Thyroid gland (tissue), 4 donors: ENCODE data around the gene STIM1. TPM values are rescaled to one million over a fixed set of nuclear protein-coding genes. Genes with fewer than 3 reads are reported as not detected.

Experiments
- DNase-seq, 2 donors: peaks; one replicate each; pipeline ENCODE4 v3.0.0-alpha.2; 2019
- H3K27ac ChIP-seq, 3 donors: fragments of 200-600 bp; sonication (generic); 1 replicate in 2 of 3; 2 replicates in 1 of 3; pipeline ENCODE4 v1.5.1; 2016 to 2019; ENCODE audit warnings: mild to moderate bottlenecking in 1 of 3, moderate library complexity in 1 of 3
- H3K27me3 ChIP-seq: fragments of 200-600 bp; sonication (generic); one replicate; pipeline ENCODE4 v1.5.1; 2019
- H3K36me3 ChIP-seq, 2 donors: fragments of 200-600 bp; sonication (generic); one replicate each; pipeline ENCODE4 v1.5.1; 2016 to 2019
- H3K4me1 ChIP-seq, 2 donors: fragments of 200-600 bp; sonication (generic); one replicate each; pipeline ENCODE4 v1.5.1; 2017 to 2019
- H3K4me3 ChIP-seq, 3 donors: fragments of 200-600 bp; sonication (generic); replicated peaks in 1 of 3; 1 replicate in 2 of 3; 2 replicates in 1 of 3; pipeline ENCODE4 v1.5.1; 2016; ENCODE audit warnings: mild to moderate bottlenecking in 1 of 3
- H3K9me3 ChIP-seq: fragments of 200-600 bp; sonication (generic); one replicate; pipeline ENCODE4 v1.5.1; 2017
- CTCF ChIP-seq, 6 experiments: fragments of 200-600 bp in 3 of 6; fragments of 450-650 bp in 3 of 6; sonication (generic) in 3 of 6; IDR thresholded peaks; one replicate each; pipeline ENCODE4 v1.5.1; 2016 to 2019; ENCODE audit warnings: antibody characterized with exemption in 6 of 6, mild to moderate bottlenecking in 2 of 6, inconsistent platforms in 1 of 6, moderate library complexity in 1 of 6
- POLR2A ChIP-seq, 2 donors: fragments of 450-650 bp; IDR thresholded peaks; one replicate each; pipeline ENCODE4 v1.6.1; 2017; ENCODE audit warnings: antibody characterized with exemption in 2 of 2, mild to moderate bottlenecking in 2 of 2, moderate library complexity in 1 of 2
- WGBS, 2 donors: methylation state at CpG; one replicate each; pipeline ENCODE4 v1.1.5; 2017; 5-methylcytosine and 5-hydroxymethylcytosine counted together
- intact Hi-C: fragments of 100-400 bp; cut with DNase I; formaldehyde crosslinking; loops from one replicate; pipeline ENCODE4 v1.15.1; 2023
- total RNA-seq, 4 donors: library from RNA; depleted of rRNA; stranded (reverse); fragments of >200 nt; gene quantifications; one replicate each; pipeline ENCODE4 v1.2.3, GENCODE V29; 2016

STIM1 gene
- total RNA-seq, 4 donors from 2014 or later = 54.3 to 89.2 (median 71.0) TPM

DNA sequence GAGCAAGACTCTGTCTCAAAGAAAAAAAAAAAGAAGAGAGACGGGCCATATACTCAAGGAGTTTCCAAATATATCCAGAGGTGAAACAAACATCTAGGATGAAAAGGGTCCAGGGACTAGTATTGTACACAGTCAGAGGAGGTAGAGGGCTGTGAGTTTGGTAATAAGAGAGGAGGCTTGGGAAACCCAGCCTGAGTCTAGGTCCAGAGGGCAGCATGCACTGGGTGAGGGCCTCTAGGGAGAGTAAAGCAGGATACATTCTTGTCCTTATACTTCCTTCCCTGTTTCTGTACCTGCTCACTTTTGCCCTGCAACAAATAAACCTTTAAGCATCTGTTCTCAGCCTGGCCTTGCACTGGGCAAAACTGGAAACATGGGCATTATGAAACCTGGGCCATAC is 31.5 kb downstream of the STIM1 start:
- H3K4me1 ChIP-seq = peaks cover 5 to 20% of the 10 kb centered on the region in 2 donors
- no peaks in the 10 kb centered on the region for H3K27me3 ChIP-seq
- H3K4me3 ChIP-seq = no peak overlapping the region
- H3K36me3 ChIP-seq = no peaks in the 10 kb centered on the region
- no peaks in the 10 kb centered on the region for H3K9me3 ChIP-seq
- no peak for DNase-seq
- no peak overlapping the region for H3K27ac ChIP-seq
- no peak for TF ChIP-seq POLR2A (IDR thresholded peaks at IDR 0.05)
- no peak for TF ChIP-seq CTCF (IDR thresholded peaks at IDR 0.05)
- intact Hi-C loops = no loop called here
- 89 to 97% methylated on average over 1 of the region's 1 CpG for WGBS, 2 donors

GRCh38 chr11:3888876-3889275 is 33.4 kb downstream of the STIM1 start:
- Histone ChIP-seq H3K27me3 (no peaks in the 10 kb centered on the region), H3K4me1 (peaks cover 13 to 23% of the 10 kb centered on the region in 2 donors), H3K36me3 (no peaks in the 10 kb centered on the region), H3K4me3 (no peak overlapping the region), H3K9me3 (no peaks in the 10 kb centered on the region), H3K27ac (no peak overlapping the region)
- TF ChIP-seq CTCF (IDR thresholded peaks at IDR 0.05) (no peak), POLR2A (IDR thresholded peaks at IDR 0.05) (no peak)
- DNase-seq = no peak
- intact Hi-C loops = no loop called here

DNA sequence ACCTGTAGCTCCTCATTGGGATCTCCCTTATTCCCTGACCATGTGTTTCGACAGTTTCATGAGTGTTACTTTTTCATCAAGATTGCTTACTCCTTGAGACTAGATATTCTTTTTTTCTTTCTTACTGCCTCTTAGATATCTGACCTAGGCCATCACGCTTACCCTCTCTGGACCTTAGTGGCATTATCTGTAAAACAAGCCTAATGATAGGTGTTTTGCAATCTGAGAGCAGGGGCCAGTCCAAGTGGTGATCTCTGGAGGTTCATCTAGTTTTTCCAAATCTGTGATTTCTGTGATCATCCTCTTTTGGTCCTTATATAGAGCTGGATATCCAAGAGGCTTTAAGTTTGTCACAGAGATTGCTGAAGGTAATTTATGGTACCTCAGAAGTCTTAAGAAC is 34.5 kb downstream of the STIM1 start:
- no peak for DNase-seq
- Histone ChIP-seq H3K27ac (no peak overlapping the region), H3K4me1 (peaks cover 19 to 27% of the 10 kb centered on the region in 2 donors), H3K4me3 (no peak overlapping the region), H3K27me3 (no peaks in the 10 kb centered on the region), H3K9me3 (no peaks in the 10 kb centered on the region), H3K36me3 (no peaks in the 10 kb centered on the region)
- intact Hi-C loops = no loop called here
- TF ChIP-seq CTCF (IDR thresholded peaks at IDR 0.05) (no peak), POLR2A (IDR thresholded peaks at IDR 0.05) (no peak)
- 97 to 98% methylated on average over 2 of the region's 2 CpGs for WGBS, 2 donors

DNA sequence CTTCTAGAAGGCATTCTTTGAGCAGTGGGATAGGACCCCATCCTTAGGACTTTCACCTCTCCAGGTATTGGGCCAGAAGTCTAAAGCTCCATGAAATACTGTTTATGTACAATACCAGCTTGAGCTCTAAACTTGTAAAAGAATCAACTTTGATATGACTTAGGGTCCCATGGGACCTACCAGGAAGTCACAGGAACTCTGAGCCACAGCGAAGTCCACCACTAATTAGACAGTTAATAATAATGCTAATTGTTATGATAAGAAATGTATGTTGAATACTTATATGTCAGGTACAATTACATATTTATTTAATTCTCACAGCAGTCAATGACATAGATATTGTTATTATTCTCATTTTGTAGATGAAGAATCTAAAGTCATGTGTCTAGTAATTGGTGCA is 35.3 kb downstream of the STIM1 start:
- intact Hi-C loops = no loop called here
- Histone ChIP-seq H3K27me3 (no peaks in the 10 kb centered on the region), H3K36me3 (no peaks in the 10 kb centered on the region), H3K9me3 (no peaks in the 10 kb centered on the region), H3K27ac (no peak overlapping the region), H3K4me1 (peaks cover 22 to 23% of the 10 kb centered on the region in 2 donors), H3K4me3 (no peak overlapping the region)
- WGBS, 2 donors = 73 to 81% methylated on average over 1 of the region's 1 CpG
- no peak for DNase-seq
- TF ChIP-seq POLR2A (IDR thresholded peaks at IDR 0.05) = no peak
- no peak for TF ChIP-seq CTCF (IDR thresholded peaks at IDR 0.05)

GRCh38 chr11:3891751-3892150 is 36.3 kb downstream of the STIM1 start:
- no peaks in the 10 kb centered on the region for H3K27me3 ChIP-seq
- H3K9me3 ChIP-seq = no peaks in the 10 kb centered on the region
- no peak overlapping the region for H3K27ac ChIP-seq
- TF ChIP-seq CTCF (IDR thresholded peaks at IDR 0.05) (no peak), POLR2A (IDR thresholded peaks at IDR 0.05) (no peak)
- H3K4me1 ChIP-seq = peaks cover 18 to 23% of the 10 kb centered on the region in 2 donors
- WGBS, 2 donors = 98 to 100% methylated on average over 1 of the region's 1 CpG
- H3K36me3 ChIP-seq = no peaks in the 10 kb centered on the region
- no peak overlapping the region for H3K4me3 ChIP-seq
- no peak for DNase-seq
- intact Hi-C loops = no loop called here
